Measurements from ENCODE around the gene KLK11.
"Not testable (repeated sequence)": the region's sequence is repeated elsewhere in the genome, so short reads cannot be mapped to it uniquely, and the experiment has no call there.

KLK11 gene

GRCh38 chr19:50998061-50998460 lies 28.4 kb downstream of the KLK11 start:
- Histone ChIP-seq H3K4me3 (ENCODE audit: low read length, poor library complexity, severe bottlenecking) (no peak overlapping the region), H3K9me2 (replicated peaks; ENCODE audit: low read depth, low read length) (no peaks in the 10 kb centered on the region), H3K4me2 (ENCODE audit: low read depth, low read length, poor library complexity, severe bottlenecking) (no peak overlapping the region), H3K79me2 (ENCODE audit: insufficient read depth, low read length) (no peaks in the 10 kb centered on the region), H4K20me1 (ENCODE audit: insufficient read depth, low read length, poor library complexity, severe bottlenecking) (no peaks in the 10 kb centered on the region), H3K36me3 (ENCODE audit: insufficient read depth, low read length) (no peaks in the 10 kb centered on the region), H3F3A (ENCODE audit: low read depth) (no peaks in the 10 kb centered on the region), H3K4me1 (ENCODE audit: insufficient read depth, low read length, poor library complexity, severe bottlenecking) (no peaks in the 10 kb centered on the region), H3K9ac (ENCODE audit: low read depth, low read length, poor library complexity, severe bottlenecking) (no peak overlapping the region), H2AFZ (ENCODE audit: low read length) (no peak overlapping the region), H3K27me3 (ENCODE audit: insufficient read depth, low read length, poor library complexity, severe bottlenecking) (no peaks in the 10 kb centered on the region), H3K9me3 (ENCODE audit: insufficient read depth, low read depth, low read length) (peaks cover 5% of the 10 kb centered on the region; the same call in 1 of the 2 replicates)
- TF ChIP-seq CTCF (conservative IDR thresholded peaks at IDR 0.05; ENCODE audit: low read length), result no peak
- TF ChIP-seq EZH2phosphoT487 (IDR thresholded peaks at IDR 0.05; ENCODE audit: borderline replicate concordance), result no peak

GRCh38 chr19:50994129-50994528 lies 32.3 kb downstream of the KLK11 start:
- H2AFZ ChIP-seq (ENCODE audit: low read length), result no peak overlapping the region
- TF ChIP-seq EZH2phosphoT487 (IDR thresholded peaks at IDR 0.05; ENCODE audit: borderline replicate concordance) (no peak), CTCF (conservative IDR thresholded peaks at IDR 0.05; ENCODE audit: low read length) (no peak)
- H3F3A ChIP-seq (ENCODE audit: low read depth), result no peaks in the 10 kb centered on the region

DNA sequence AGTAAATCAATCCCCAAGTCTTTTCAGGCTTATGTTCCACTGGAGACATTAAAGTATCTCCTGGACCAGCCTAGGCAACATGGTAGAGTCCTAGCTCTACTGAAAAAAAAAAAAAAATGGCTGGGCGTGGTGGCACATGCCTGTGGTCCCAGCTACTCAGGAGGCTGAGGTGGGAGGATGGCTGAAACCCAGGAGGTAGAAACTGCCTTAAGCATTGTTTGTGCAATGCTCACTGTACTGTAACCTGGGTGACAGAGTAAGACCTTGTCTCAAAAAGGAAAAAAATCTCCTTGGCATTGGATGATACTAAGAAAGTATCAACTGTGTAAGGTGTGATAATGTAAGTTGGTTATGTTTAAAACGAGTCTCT lies 33.8 kb downstream of the KLK11 start:
- Histone ChIP-seq H3K4me1 (ENCODE audit: insufficient read depth, low read length, poor library complexity, severe bottlenecking) (no peaks in the 10 kb centered on the region), H4K20me1 (ENCODE audit: insufficient read depth, low read length, poor library complexity, severe bottlenecking) (no peaks in the 10 kb centered on the region), H3K79me2 (ENCODE audit: insufficient read depth, low read length) (no peaks in the 10 kb centered on the region), H3K4me3 (ENCODE audit: low read length, poor library complexity, severe bottlenecking) (no peak overlapping the region), H3F3A (ENCODE audit: low read depth) (no peaks in the 10 kb centered on the region), H3K9me2 (replicated peaks; ENCODE audit: low read depth, low read length) (no peaks in the 10 kb centered on the region), H3K9me3 (ENCODE audit: insufficient read depth, low read depth, low read length) (no peaks in the 10 kb centered on the region; the same call in 1 of the 2 replicates), H3K27me3 (ENCODE audit: insufficient read depth, low read length, poor library complexity, severe bottlenecking) (no peaks in the 10 kb centered on the region), H3K4me2 (ENCODE audit: low read depth, low read length, poor library complexity, severe bottlenecking) (no peak overlapping the region), H3K36me3 (ENCODE audit: insufficient read depth, low read length) (no peaks in the 10 kb centered on the region), H2AFZ (ENCODE audit: low read length) (no peak overlapping the region), H3K9ac (ENCODE audit: low read depth, low read length, poor library complexity, severe bottlenecking) (no peak overlapping the region)
- TF ChIP-seq EZH2phosphoT487 (IDR thresholded peaks at IDR 0.05; ENCODE audit: borderline replicate concordance), result no peak
- TF ChIP-seq CTCF (conservative IDR thresholded peaks at IDR 0.05; ENCODE audit: low read length), result no peak

More at GRCh38 chr19:50994129-50994528, 32.3 kb downstream of the KLK11 start:
- H3K9ac ChIP-seq (ENCODE audit: low read depth, low read length, poor library complexity, severe bottlenecking), result no peak overlapping the region
- H3K4me2 ChIP-seq (ENCODE audit: low read depth, low read length, poor library complexity, severe bottlenecking), result no peak overlapping the region
- no peaks in the 10 kb centered on the region for H3K36me3 ChIP-seq (ENCODE audit: insufficient read depth, low read length)
- no peaks in the 10 kb centered on the region for H3K27me3 ChIP-seq (ENCODE audit: insufficient read depth, low read length, poor library complexity, severe bottlenecking)
- no peak overlapping the region for H3K4me3 ChIP-seq (ENCODE audit: low read length, poor library complexity, severe bottlenecking)
- H3K79me2 ChIP-seq (ENCODE audit: insufficient read depth, low read length), result no peaks in the 10 kb centered on the region
- no peaks in the 10 kb centered on the region for H3K4me1 ChIP-seq (ENCODE audit: insufficient read depth, low read length, poor library complexity, severe bottlenecking)
- H4K20me1 ChIP-seq (ENCODE audit: insufficient read depth, low read length, poor library complexity, severe bottlenecking), result no peaks in the 10 kb centered on the region
- no peaks in the 10 kb centered on the region; the same call in 1 of the 2 replicates for H3K9me3 ChIP-seq (ENCODE audit: insufficient read depth, low read depth, low read length)
- H3K9me2 ChIP-seq (replicated peaks; ENCODE audit: low read depth, low read length), result no peaks in the 10 kb centered on the region

DNA sequence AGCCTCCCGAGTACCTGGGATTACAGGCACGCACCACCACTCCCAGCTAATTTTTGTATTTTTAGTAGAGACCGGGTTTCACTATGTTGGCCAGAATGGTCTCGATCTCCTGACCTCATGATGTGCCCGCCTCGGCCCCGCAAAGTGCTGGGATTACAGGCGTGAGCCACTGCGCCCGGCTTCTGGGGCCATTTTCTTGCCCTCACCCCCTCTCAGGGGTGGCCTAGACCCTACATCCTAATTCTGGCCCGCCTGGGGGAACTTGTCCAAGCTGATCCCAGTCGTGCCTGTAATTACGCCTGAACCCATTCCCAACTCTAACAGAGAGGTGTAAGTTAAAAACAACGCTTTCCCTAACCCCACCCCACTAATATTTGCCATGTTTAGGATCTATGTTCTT lies 42.0 kb downstream of the KLK11 start:
- not testable (repeated sequence) for H3K4me3 ChIP-seq (ENCODE audit: low read length, poor library complexity, severe bottlenecking); H3K27me3 ChIP-seq (ENCODE audit: insufficient read depth, low read length, poor library complexity, severe bottlenecking); H3K4me2 ChIP-seq (ENCODE audit: low read depth, low read length, poor library complexity, severe bottlenecking); H4K20me1 ChIP-seq (ENCODE audit: insufficient read depth, low read length, poor library complexity, severe bottlenecking); H3K36me3 ChIP-seq (ENCODE audit: insufficient read depth, low read length); H2AFZ ChIP-seq (ENCODE audit: low read length); H3K9ac ChIP-seq (ENCODE audit: low read depth, low read length, poor library complexity, severe bottlenecking); H3K79me2 ChIP-seq (ENCODE audit: insufficient read depth, low read length); H3K4me1 ChIP-seq (ENCODE audit: insufficient read depth, low read length, poor library complexity, severe bottlenecking); H3K9me3 ChIP-seq (ENCODE audit: insufficient read depth, low read depth, low read length); H3K9me2 ChIP-seq (replicated peaks; ENCODE audit: low read depth, low read length); H3F3A ChIP-seq (ENCODE audit: low read depth)

All from Loucy (cell line).